ENCODE measurements around the gene TGFBRAP1. TPM values are rescaled to one million over a fixed set of nuclear protein-coding genes. Genes with fewer than 3 reads are reported as not detected.
"Not testable (repeated sequence)": the region's sequence is repeated elsewhere in the genome, so short reads cannot be mapped to it uniquely, and the experiment has no call there.

The TGFBRAP1 gene
- total RNA-seq, 1 donor from 2014 or later, result 33.0 TPM

DNA sequence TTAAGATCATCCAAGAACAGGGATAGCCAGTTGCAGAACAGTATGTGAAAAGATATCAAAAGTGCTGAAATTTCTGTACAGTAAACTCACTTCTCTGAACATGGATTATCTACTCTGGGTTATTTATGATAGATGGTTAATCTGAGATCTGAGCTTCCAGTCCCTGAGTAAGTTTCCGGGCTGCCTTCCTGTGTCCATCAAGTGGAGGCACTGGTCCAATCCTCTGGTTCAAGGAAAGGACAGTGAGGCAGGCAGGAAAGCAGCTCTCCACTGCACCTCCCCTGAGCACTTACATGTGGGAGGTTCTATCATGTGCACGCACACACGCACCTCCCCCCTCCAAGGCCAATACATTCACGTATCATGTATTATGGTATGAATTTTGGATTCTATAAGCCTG, 55.5 kb downstream of the TGFBRAP1 start:
- DNase-seq (ENCODE audit: low read depth in 2 of 2), result peak; percentile 15 to 81

DNA sequence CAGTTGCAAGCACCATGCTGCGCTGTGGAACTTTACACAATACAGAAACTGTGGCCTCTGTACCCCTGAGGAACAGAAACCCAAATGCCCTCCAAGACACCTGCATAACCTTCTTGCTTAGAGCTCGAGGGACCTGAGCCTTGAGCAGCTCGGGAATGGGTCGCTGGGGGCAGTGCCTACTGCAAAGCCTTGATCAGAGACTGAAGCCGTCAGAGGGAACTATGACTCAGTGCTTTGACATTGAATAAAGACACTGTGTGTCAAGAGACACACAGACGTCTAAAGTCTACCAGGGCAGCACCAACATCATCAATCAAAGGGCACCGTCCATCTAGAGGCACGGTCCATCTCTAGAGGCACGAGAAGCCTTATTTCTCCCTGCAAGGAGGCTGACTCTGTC, 57.4 kb downstream of the TGFBRAP1 start:
- no peak for DNase-seq (ENCODE audit: low read depth in 2 of 2)

DNA sequence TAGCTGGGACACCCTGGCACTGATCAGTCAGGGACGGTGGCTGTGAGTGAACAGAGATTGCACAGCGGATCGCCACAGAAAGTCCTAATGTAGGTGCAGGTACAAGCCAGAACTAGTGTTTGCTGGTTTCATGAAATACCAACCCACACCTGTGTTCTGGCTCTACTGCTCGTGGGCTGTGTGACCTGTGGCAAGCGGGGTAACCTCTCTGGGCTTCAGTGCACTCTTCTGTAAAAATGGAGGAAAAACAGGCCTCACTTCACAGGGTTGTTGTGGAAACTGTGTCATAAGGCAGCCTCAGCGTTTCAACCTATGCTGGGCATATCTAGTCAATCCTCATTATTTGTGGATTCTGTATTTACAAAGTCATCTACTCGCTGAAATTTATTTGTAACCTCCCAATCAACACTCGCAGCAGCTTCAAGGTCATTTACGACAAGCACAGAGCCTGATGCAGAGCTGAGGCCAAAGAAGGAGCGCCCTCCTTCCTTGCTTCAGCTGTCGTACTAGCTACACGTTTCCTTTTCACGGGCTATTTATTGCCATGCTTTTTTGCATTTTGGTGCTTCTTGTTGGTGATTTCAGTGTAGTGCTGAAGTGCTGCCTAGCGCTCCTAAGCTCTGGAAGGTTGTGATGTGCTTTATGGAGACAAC, 58.0 kb downstream of the TGFBRAP1 start:
- no peak for DNase-seq (ENCODE audit: low read depth in 2 of 2)

GRCh38 chr2:105269426-105269825, 60.1 kb downstream of the TGFBRAP1 start:
- no peak for DNase-seq (ENCODE audit: low read depth in 2 of 2)

DNA sequence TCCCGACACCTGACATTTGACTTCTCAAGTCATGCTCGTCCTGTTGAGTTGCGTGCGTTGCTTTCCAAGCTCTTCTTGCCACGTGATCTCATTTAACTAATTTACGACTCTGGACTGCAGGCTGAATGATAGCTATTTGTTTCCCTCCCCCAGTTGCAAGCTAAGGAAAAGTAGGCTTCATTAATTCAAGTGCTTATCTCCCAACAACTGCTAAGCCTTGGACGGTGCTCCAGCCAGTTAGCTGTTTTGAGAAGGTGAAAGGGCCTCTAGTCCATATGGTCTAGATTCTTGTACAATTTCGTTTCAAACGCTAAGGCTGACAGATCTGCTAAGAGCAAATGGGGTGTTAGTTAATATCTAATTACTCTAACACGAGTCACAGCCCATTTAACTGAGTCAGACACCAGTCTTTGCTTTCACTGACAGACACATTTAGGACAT, 66.9 kb downstream of the TGFBRAP1 start:
- no peak for DNase-seq (ENCODE audit: low read depth in 2 of 2)

DNA sequence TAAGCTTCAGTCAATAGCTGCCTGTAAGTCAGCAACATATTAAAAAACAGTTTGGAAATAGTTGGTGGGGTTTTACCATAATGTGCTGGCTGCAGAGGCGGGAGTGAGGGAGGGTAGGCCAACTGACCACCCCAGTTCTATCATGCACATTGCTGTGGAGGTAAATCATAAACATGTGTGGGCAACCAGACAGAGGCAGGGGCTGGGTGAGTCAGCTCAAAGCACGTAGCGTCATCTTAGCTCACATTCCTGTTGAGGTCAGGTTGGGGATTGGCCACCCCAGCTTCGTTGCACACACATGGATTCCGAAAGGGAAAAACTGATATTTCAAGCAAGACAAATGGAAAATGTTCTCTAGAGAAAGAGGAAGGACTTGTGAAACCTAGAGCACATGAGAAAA, 68.5 kb downstream of the TGFBRAP1 start:
- no peak for DNase-seq (ENCODE audit: low read depth in 2 of 2)

- DNase-seq (ENCODE audit: low read depth in 2 of 2), result no peak
These were observed 70.6 kb downstream of the TGFBRAP1 start for GRCh38 chr2:105258835-105259350.

DNA sequence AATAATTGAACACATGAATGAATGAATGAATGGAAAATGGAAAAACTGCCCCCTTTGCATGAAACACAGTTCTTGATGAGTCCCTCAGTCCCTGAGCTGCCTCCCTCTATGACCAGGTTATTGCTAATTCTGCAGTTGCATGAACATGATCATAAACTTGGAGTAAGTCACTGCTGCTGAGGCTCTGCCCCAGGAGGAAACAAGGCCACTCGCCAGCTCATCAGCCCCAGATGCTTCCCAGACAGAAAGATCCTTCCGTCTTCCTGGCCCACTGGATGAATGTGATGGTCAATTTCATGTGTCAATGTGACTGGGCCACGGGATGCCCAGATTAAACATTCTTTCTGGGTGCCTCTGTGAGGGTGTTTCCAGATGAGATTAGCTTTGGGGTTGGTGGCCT, 71.6 kb downstream of the TGFBRAP1 start:
- no peak for DNase-seq (ENCODE audit: low read depth in 2 of 2)

DNA sequence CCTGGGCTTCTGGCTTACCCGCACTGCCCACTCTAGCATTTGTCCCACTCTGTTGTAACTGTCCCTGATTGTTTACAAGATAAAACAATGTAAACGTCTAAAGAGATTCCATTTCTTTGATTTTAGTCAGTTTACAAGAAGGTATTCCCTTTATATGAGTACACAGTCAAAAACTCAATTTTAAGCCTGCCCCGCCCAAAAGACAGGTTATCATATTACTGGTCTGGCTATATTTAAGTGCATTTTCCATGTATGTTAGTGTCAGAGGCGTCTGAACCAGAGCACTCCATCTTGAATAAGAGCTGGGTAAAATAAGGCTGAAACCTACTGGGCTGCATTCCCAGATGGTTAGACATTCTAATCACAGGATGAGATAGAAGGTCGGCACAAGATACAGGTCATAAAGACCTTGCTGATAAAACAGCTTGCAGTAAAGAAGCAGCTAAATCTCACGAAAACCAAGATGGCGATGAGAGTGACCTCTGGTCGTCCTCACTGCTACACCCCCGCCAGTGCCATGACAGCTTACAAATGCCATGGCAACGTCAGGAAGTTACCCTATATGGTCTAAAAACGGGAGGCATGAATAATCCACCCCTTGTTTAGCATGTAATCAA, 73.0 kb downstream of the TGFBRAP1 start:
- DNase-seq (ENCODE audit: low read depth in 2 of 2), result no peak

- DNase-seq (ENCODE audit: low read depth in 2 of 2), result no peak
These were observed 73.6 kb downstream of the TGFBRAP1 start for GRCh38 chr2:105255979-105256378.

DNA sequence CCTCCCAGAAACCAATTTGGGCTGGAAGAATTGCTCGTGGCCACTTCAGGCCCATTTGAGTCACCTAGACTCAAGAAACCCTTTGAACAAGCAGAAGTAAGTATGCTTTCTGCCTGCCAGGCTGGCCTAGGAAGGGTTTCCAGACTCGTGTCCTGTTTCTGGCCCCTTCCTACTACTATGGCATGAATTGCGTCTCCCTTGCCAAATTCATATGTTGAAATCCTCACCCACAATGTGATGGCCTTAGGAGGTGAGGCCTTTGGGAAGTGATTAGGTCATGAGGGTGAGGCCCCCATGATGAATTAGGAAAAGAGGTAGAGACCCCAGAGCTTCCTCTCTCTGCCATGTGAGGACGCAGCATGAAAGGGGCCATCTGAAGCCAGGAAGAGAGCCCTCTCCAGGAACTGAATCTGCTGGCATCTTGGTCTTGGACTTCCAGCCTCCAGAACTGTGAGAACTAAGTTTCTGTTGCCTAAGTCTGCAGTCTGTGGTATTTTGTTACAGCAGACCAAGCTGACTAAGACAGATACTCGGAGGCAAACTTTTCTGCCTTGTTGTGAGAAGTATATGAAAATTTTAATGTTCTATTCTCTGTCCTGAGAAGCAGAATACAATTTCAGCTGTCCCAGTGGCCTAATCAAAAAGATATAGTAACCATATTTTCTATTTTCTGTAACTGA, 74.9 kb downstream of the TGFBRAP1 start:
- no peak for DNase-seq (ENCODE audit: low read depth in 2 of 2)

DNA sequence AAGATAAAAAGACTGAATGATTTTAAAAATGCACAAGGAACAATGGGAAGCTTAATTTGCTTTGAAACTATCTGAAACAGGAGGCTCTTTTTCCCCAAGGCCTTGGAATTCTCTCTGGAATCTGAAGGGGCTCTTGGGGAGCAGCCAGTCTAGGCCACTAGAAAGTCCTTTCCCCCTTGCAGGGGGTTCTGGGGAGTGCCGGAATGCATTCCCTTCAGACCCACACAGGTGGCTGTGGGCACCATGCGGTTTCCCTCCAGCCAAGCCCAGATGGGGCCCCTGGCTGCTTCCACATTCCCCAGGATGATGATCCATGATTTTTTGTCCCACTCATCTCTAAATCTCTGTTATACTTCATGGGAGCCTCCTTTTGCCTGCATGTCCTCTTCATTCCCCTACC, 77.3 kb downstream of the TGFBRAP1 start:
- no peak for DNase-seq (ENCODE audit: low read depth in 2 of 2)

- DNase-seq (ENCODE audit: low read depth in 2 of 2), result not testable (repeated sequence)
These were observed 78.4 kb downstream of the TGFBRAP1 start for GRCh38 chr2:105251016-105251648.

GRCh38 chr2:105249891-105250290, 79.6 kb downstream of the TGFBRAP1 start:
- no peak for DNase-seq (ENCODE audit: low read depth in 2 of 2)

GRCh38 chr2:105249181-105249580, 80.4 kb downstream of the TGFBRAP1 start:
- no peak for DNase-seq (ENCODE audit: low read depth in 2 of 2)

DNA sequence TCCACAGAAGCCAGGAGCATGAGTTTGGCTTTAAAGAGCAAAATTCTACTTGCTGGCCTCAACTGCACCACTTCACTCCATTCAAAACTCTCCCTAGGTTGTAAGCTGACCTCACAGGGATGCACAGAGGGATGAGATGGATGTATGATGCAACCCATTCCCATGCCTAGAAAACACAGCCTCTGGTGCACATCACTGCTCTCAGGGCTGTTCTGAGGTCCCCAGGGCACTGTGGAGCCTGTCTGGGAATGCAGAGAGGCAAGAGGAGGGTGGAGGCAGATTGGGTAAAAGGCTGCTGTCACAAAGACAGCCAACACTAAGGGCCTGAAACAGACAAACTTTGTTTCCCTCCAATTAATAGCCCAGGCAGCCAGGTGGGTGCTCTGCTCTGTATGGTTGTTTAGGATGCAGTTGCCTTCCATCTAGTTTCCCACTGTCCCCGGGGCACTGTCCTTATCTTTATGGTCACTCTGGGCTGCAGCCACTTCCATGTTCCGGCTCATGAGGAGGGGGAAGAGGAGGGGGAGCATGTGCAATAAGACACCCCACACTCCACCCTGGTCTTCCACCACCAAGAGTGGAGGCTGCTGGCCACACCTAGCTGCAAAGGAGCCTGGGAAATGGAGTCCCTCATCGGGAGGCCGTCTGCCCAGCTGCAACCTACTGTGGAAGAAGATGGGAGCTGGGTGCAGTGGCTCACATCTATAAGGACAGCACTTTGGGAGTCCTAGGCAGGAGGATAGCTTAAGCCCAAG, 81.0 kb downstream of the TGFBRAP1 start:
- DNase-seq (ENCODE audit: low read depth in 2 of 2), result no peak

- DNase-seq (ENCODE audit: low read depth in 2 of 2), result no peak
These were observed 85.1 kb downstream of the TGFBRAP1 start for GRCh38 chr2:105244451-105244850.

DNA sequence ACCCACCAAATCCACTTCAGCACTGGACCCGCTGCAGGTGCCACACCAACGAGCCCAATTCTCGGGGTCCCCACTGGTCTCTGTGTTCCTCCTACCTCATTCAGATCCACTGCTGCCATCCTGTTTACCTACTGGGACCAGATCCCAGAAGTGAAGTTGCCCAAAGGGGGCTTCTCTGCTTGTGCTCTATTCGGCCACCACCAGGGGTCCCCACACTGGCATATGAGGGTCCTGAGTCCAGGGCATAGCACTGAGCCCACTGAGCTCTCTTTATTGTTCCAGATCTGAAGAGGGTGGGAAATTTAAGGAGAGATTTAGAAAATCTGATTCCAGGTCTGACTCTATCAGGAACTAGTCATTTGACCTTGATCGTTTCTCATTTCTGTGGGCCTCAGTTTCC, 85.6 kb downstream of the TGFBRAP1 start:
- no peak for DNase-seq (ENCODE audit: low read depth in 2 of 2)

- DNase-seq (ENCODE audit: low read depth in 2 of 2), result no peak
These were observed 87.1 kb downstream of the TGFBRAP1 start for GRCh38 chr2:105242286-105242993.

DNA sequence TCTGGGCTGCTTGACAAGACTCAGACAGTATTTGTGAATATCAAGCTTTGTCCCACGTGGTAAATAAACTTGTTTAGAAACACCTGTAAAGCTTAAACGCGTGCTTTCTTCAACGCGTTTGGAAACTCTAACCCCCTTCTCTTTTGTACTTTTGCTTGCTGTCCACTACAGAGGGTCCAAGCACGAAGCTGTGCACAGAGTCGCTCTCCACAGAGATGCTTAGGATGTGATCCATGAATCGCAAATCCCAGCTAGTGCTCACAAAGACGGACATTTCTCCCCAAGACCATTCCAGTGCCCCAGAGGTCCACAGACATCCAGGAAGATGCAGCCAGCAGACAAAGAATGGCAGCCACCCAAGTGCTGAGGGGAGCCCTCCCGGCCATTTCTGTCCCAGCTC, 88.1 kb downstream of the TGFBRAP1 start, which contains the start of gene GPR45:
Gene GPR45 (plus strand): TSS at position 301 of the 400 bp plus-strand sequence. CDS start 116 bp downstream, outside the sequence.
- no peak for DNase-seq (ENCODE audit: low read depth in 2 of 2)

DNA sequence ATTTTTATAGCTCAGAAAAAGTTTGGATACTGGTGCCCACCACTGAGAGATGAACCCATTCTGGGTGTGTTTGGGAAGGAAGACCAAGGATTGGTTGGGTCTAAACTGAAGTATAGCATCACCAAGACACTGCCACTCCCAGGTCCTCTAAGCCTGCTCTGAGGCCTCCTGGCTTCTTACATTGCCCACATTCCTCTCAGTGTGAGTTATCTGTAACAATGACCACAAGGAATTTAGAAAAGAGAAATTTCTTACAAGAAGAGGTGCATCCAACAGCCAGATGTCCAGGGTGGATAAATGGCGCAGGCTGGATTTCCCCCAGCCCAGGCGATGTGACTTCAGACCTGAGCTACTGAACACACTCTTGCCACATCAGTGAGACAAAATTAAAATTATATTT, 89.6 kb downstream of the TGFBRAP1 start:
- no peak for DNase-seq (ENCODE audit: low read depth in 2 of 2)
